ENCODE results near the gene TMEM222. TPM values are rescaled to one million over a fixed set of nuclear protein-coding genes. Genes with fewer than 3 reads are reported as not detected.

TMEM222 gene
- polyA plus RNA-seq, 1 donor from 2014 or later, result 80.6 TPM

DNA sequence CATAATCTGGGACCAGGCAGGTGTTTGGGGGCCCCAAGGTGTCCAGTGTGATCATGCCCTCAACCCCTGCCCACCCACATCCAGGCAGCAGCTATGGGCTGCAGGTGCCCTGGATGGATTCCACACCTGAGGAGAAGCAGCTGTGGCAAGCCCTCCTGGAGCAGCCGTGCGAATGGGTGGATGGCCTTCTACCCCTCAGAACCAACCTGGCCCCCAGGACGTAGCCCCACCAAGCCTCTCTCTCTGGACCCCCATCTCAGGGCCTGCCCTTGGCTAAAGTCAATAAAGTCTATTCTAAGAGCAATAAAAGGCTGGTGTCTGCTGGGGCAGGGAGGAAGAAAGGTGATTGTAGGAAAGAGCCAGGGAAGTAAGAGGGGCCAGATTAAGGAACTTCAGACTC is 31.7 kb downstream of the TMEM222 start:
- no peak overlapping the region for H2AFZ ChIP-seq (ENCODE audit: low read depth, low read length)
- H3K4me3 ChIP-seq (ENCODE audit: low read length), result no peak overlapping the region
- no peak overlapping the region for H3K27ac ChIP-seq (ENCODE audit: low read length)
- no peaks in the 10 kb centered on the region for H4K20me1 ChIP-seq (ENCODE audit: insufficient read depth)
- no peaks in the 10 kb centered on the region for H3K36me3 ChIP-seq (ENCODE audit: insufficient read depth, low read length)
- no peaks in the 10 kb centered on the region for H3K9me2 ChIP-seq (ENCODE audit: insufficient read depth, low read length)
- no peaks in the 10 kb centered on the region for H3F3A ChIP-seq (ENCODE audit: insufficient read depth, low read length, poor library complexity, severe bottlenecking)
- peaks cover 31% of the 10 kb centered on the region for H3K27me3 ChIP-seq (ENCODE audit: insufficient read depth, low read depth, low read length)
- H3K79me2 ChIP-seq (replicated peaks; ENCODE audit: insufficient read depth, low read length), result no peaks in the 10 kb centered on the region
- no peak overlapping the region for H3K9ac ChIP-seq (ENCODE audit: low read length)
- no peak overlapping the region for H3K4me2 ChIP-seq (ENCODE audit: low read length)
- no peaks in the 10 kb centered on the region for H3K9me3 ChIP-seq (ENCODE audit: low read length)
- TF ChIP-seq RAD21 (conservative IDR thresholded peaks at IDR 0.05) (no peak), SMC3 (conservative IDR thresholded peaks at IDR 0.05; ENCODE audit: poor library complexity) (no peak), EZH2 (IDR thresholded peaks at IDR 0.05; ENCODE audit: borderline replicate concordance, insufficient read depth, low read length, poor library complexity, severe bottlenecking) (no peak), MXI1 (conservative IDR thresholded peaks at IDR 0.05; ENCODE audit: poor library complexity, severe bottlenecking) (no peak), EP300 (conservative IDR thresholded peaks at IDR 0.05; ENCODE audit: poor library complexity, severe bottlenecking) (no peak), TAF1 (IDR thresholded peaks at IDR 0.05; ENCODE audit: low read depth) (no peak), POLR2AphosphoS5 (IDR thresholded peaks at IDR 0.05) (no peak)
- TF ChIP-seq, protein P1, sequence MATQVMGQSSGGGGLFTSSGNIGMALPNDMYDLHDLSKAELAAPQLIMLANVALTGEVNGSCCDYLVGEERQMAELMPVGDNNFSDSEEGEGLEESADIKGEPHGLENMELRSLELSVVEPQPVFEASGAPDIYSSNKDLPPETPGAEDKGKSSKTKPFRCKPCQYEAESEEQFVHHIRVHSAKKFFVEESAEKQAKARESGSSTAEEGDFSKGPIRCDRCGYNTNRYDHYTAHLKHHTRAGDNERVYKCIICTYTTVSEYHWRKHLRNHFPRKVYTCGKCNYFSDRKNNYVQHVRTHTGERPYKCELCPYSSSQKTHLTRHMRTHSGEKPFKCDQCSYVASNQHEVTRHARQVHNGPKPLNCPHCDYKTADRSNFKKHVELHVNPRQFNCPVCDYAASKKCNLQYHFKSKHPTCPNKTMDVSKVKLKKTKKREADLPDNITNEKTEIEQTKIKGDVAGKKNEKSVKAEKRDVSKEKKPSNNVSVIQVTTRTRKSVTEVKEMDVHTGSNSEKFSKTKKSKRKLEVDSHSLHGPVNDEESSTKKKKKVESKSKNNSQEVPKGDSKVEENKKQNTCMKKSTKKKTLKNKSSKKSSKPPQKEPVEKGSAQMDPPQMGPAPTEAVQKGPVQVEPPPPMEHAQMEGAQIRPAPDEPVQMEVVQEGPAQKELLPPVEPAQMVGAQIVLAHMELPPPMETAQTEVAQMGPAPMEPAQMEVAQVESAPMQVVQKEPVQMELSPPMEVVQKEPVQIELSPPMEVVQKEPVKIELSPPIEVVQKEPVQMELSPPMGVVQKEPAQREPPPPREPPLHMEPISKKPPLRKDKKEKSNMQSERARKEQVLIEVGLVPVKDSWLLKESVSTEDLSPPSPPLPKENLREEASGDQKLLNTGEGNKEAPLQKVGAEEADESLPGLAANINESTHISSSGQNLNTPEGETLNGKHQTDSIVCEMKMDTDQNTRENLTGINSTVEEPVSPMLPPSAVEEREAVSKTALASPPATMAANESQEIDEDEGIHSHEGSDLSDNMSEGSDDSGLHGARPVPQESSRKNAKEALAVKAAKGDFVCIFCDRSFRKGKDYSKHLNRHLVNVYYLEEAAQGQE (IDR thresholded peaks at IDR 0.05; ENCODE audit: borderline replicate concordance), result no peak
- TF ChIP-seq, protein P2, sequence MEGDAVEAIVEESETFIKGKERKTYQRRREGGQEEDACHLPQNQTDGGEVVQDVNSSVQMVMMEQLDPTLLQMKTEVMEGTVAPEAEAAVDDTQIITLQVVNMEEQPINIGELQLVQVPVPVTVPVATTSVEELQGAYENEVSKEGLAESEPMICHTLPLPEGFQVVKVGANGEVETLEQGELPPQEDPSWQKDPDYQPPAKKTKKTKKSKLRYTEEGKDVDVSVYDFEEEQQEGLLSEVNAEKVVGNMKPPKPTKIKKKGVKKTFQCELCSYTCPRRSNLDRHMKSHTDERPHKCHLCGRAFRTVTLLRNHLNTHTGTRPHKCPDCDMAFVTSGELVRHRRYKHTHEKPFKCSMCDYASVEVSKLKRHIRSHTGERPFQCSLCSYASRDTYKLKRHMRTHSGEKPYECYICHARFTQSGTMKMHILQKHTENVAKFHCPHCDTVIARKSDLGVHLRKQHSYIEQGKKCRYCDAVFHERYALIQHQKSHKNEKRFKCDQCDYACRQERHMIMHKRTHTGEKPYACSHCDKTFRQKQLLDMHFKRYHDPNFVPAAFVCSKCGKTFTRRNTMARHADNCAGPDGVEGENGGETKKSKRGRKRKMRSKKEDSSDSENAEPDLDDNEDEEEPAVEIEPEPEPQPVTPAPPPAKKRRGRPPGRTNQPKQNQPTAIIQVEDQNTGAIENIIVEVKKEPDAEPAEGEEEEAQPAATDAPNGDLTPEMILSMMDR (IDR thresholded peaks at IDR 0.05; ENCODE audit: poor library complexity, severe bottlenecking), result no peak

DNA sequence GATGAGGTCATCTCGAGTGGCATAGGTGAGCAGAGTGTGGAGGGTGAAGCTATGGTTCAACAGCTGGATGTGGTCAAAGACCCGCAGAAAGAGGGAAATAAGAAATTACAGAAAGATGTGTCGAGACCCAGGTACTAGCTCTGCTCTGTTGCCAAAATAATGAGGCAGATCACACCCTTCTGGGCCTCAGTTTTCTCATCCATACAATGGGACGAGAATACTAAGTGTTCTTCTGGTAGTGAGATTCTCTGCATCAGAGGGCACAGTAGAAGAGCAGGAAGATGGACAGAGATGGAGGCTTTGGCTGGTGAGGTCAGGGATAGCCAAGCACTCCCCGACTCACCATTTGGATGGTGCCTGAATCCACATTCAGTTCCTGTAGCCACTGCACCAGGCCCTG is 33.7 kb downstream of the TMEM222 start:
- H2AFZ ChIP-seq (ENCODE audit: low read depth, low read length), result no peak overlapping the region
- no peak overlapping the region for H3K27ac ChIP-seq (ENCODE audit: low read length)
- no peaks in the 10 kb centered on the region for H3K9me3 ChIP-seq (ENCODE audit: low read length)
- no peak overlapping the region for H3K4me3 ChIP-seq (ENCODE audit: low read length)
- H3K9me2 ChIP-seq (ENCODE audit: insufficient read depth, low read length), result no peaks in the 10 kb centered on the region
- no peak overlapping the region for H3K4me2 ChIP-seq (ENCODE audit: low read length)
- no peaks in the 10 kb centered on the region for H3K36me3 ChIP-seq (ENCODE audit: insufficient read depth, low read length)
- H3K79me2 ChIP-seq (replicated peaks; ENCODE audit: insufficient read depth, low read length), result no peaks in the 10 kb centered on the region
- no peaks in the 10 kb centered on the region for H3F3A ChIP-seq (ENCODE audit: insufficient read depth, low read length, poor library complexity, severe bottlenecking)
- H4K20me1 ChIP-seq (ENCODE audit: insufficient read depth), result no peaks in the 10 kb centered on the region
- peaks cover 29% of the 10 kb centered on the region for H3K27me3 ChIP-seq (ENCODE audit: insufficient read depth, low read depth, low read length)
- no peak overlapping the region for H3K9ac ChIP-seq (ENCODE audit: low read length)
- TF ChIP-seq, protein P1 (IDR thresholded peaks at IDR 0.05; ENCODE audit: borderline replicate concordance), result no peak
- TF ChIP-seq EP300 (conservative IDR thresholded peaks at IDR 0.05; ENCODE audit: poor library complexity, severe bottlenecking) (no peak), TAF1 (IDR thresholded peaks at IDR 0.05; ENCODE audit: low read depth) (no peak), RAD21 (conservative IDR thresholded peaks at IDR 0.05) (no peak), EZH2 (IDR thresholded peaks at IDR 0.05; ENCODE audit: borderline replicate concordance, insufficient read depth, low read length, poor library complexity, severe bottlenecking) (no peak), POLR2AphosphoS5 (IDR thresholded peaks at IDR 0.05) (no peak), SMC3 (conservative IDR thresholded peaks at IDR 0.05; ENCODE audit: poor library complexity) (no peak), MXI1 (conservative IDR thresholded peaks at IDR 0.05; ENCODE audit: poor library complexity, severe bottlenecking) (no peak)
- TF ChIP-seq, protein P2 (IDR thresholded peaks at IDR 0.05; ENCODE audit: poor library complexity, severe bottlenecking), result no peak
